Stimulated activated CD8-positive, alpha-beta memory T cell treated with anti-CD3 and anti-CD28 coated beads, Interleukin-12 subunit alpha, Interleukin-12 subunit beta, amount 100 ng/mL, for 4 hours (primary cell): ENCODE results near the gene ZBTB3.
"Not testable (repeated sequence)": the region's sequence is repeated elsewhere in the genome, so short reads cannot be mapped to it uniquely, and the experiment has no call there.

Source experiments
- DNase-seq: peaks from one replicate; pipeline ENCODE4 v3.0.0-alpha.2; 2020; ENCODE audit warnings: low read depth

The ZBTB3 gene

GRCh38 chr11:62753736-62754603, at the start of gene ZBTB3:
TSS of gene ZBTB3 (minus strand) at chr11:62754160. CDS start at chr11:62753664, 496 bp downstream.
- DNase-seq, result peak; percentile 89

GRCh38 chr11:62801071-62801470, 47.1 kb upstream of the ZBTB3 start:
- no peak for DNase-seq

- no peak for DNase-seq
Measured at GRCh38 chr11:62799486-62799885, 45.5 kb upstream of the ZBTB3 start.

GRCh38 chr11:62796281-62796680, 42.3 kb upstream of the ZBTB3 start:
- DNase-seq, result no peak

- no peak for DNase-seq
Measured at GRCh38 chr11:62794201-62794775, 40.3 kb upstream of the ZBTB3 start.

GRCh38 chr11:62792202-62792575, 38.2 kb upstream of the ZBTB3 start:
- DNase-seq, result no peak

GRCh38 chr11:62791501-62792201, 37.7 kb upstream of the ZBTB3 start, which contains the start of gene TMEM223:
TSS of gene TMEM223 (minus strand) at chr11:62792006. CDS start at chr11:62791994, 12 bp downstream.
- DNase-seq, result peak; percentile 80

GRCh38 chr11:62789576-62789975, 35.6 kb upstream of the ZBTB3 start:
- DNase-seq, result no peak

- DNase-seq, result no peak
Measured at GRCh38 chr11:62788991-62789390, 35.0 kb upstream of the ZBTB3 start.

GRCh38 chr11:62787005-62787759, 33.2 kb upstream of the ZBTB3 start, which contains the start of gene TMEM179B:
TSS of gene TMEM179B (plus strand) at chr11:62787402. CDS start at chr11:62787432, 30 bp downstream.
- peak; percentile 94 for DNase-seq

GRCh38 chr11:62786318-62787004, 32.5 kb upstream of the ZBTB3 start:
- peak; percentile 70 for DNase-seq

GRCh38 chr11:62782753-62783152, 28.8 kb upstream of the ZBTB3 start:
- DNase-seq, result no peak

- DNase-seq, result no peak
Measured at GRCh38 chr11:62778441-62778840, 24.5 kb upstream of the ZBTB3 start.

GRCh38 chr11:62777389-62777788, 23.4 kb upstream of the ZBTB3 start:
- DNase-seq, result no peak

- no peak for DNase-seq
Measured at GRCh38 chr11:62775646-62776045, 21.7 kb upstream of the ZBTB3 start.

GRCh38 chr11:62774407-62774806, 20.4 kb upstream of the ZBTB3 start:
- DNase-seq, result no peak

- peak; percentile 85 for DNase-seq
Measured at GRCh38 chr11:62771144-62772021, 17.4 kb upstream of the ZBTB3 start, which contains the start of gene TAF6L. TSS of gene TAF6L (plus strand) at chr11:62771396. CDS start at chr11:62775784, 4,388 bp downstream.

GRCh38 chr11:62770778-62771143, 16.8 kb upstream of the ZBTB3 start:
- DNase-seq, result no peak

- DNase-seq, result not testable (repeated sequence)
Measured at GRCh38 chr11:62760867-62761227, 6.9 kb upstream of the ZBTB3 start.
